AG04450 (cell line): ENCODE measurements around the gene MYBBP1A. TPM values are rescaled to one million over a fixed set of nuclear protein-coding genes. Genes with fewer than 3 reads are reported as not detected.

Experiments used
- CTCF ChIA-PET: fragments of 300-600, 350-600 bp; formaldehyde crosslinking; extraction: SDS; loops from one replicate; lab custom pipeline; 2022; ENCODE audit warnings: antibody characterized with exemption, inconsistent platforms; lab: Charles Lee
- POLR2A ChIA-PET: fragments of 350-600 bp; formaldehyde crosslinking; extraction: SDS; loops from one replicate; lab custom pipeline; 2021; ENCODE audit warnings: antibody characterized with exemption, inconsistent platforms; lab: Yijun Ruan, JAX
- DNase-seq: peaks from one replicate; pipeline ENCODE4 v3.0.0-alpha.2; 2011; ENCODE audit warnings: low read depth, low spot score
- H3K27ac ChIP-seq: one replicate; pipeline ENCODE4 v1.5.1; 2012; ENCODE audit warnings: low read depth, low read length, control low read depth
- H3K27me3 ChIP-seq: one replicate; pipeline ENCODE4 v1.6.0; 2012; ENCODE audit warnings: low read length; ENCODE audit not compliant: control insufficient read depth, insufficient read depth
- H3K4me3 ChIP-seq: 2 replicates; pipeline ENCODE4 v1.5.1; 2011; ENCODE audit warnings: mild to moderate bottlenecking, low read depth, low read length, control low read depth
- H3K9me3 ChIP-seq: 2 replicates; pipeline ENCODE4 v1.5.1; 2012; ENCODE audit warnings: low read length; ENCODE audit not compliant: control insufficient read depth, insufficient read depth
- CTCF ChIP-seq: IDR thresholded peaks from 2 replicates; pipeline ENCODE4 v1.5.1; 2011; ENCODE audit warnings: low read depth, low read length, control low read depth, inconsistent platforms
- polyA plus RNA-seq: library from polyadenylated mRNA; depleted of rRNA; stranded (reverse); fragments of >200 nt; gene quantifications from 2 replicates; pipeline ENCODE4 v1.2.3, GENCODE V29; 2011

Gene MYBBP1A
- polyA plus RNA-seq, 1 experiment: 12.5 TPM

GRCh38 chr17:4511199-4511932 is 43.8 kb downstream of the MYBBP1A start:
- no peak for TF ChIP-seq CTCF
- POLR2A ChIA-PET: no interaction called here
- H3K9me3 ChIP-seq: no peaks in the 10 kb centered on the region; the same call in 1 of the 2 replicates
- DNase-seq: no peak
- H3K27ac ChIP-seq: no peak overlapping the region
- H3K27me3 ChIP-seq: peaks cover 39% of the 10 kb centered on the region
- H3K4me3 ChIP-seq: no peak overlapping the region
- CTCF ChIA-PET: no interaction called here

- Histone ChIP-seq H3K27me3 (peaks cover 36% of the 10 kb centered on the region), H3K4me3 (no peak overlapping the region), H3K9me3 (no peaks in the 10 kb centered on the region; the same call in 1 of the 2 replicates), H3K27ac (no peak overlapping the region)
- no peak for DNase-seq
- TF ChIP-seq CTCF: no peak
- CTCF ChIA-PET: interaction anchor here (0.9 kb wide), 1 partner anchor 10 kb away, joined by 3 read pairs; no protein-coding TSS in a partner anchor
- POLR2A ChIA-PET: no interaction called here
Measured at GRCh38 chr17:4510618-4510941, 44.6 kb downstream of the MYBBP1A start.

- DNase-seq: no peak
- H3K4me3 ChIP-seq: no peak overlapping the region
- peaks cover 35% of the 10 kb centered on the region for H3K27me3 ChIP-seq
- ChIA-PET CTCF (interaction anchor here (0.9 kb wide), 1 partner anchor 9 kb away, joined by 3 read pairs; no protein-coding TSS in a partner anchor), POLR2A (no interaction called here)
- no peak for TF ChIP-seq CTCF
- H3K27ac ChIP-seq: no peak overlapping the region
- H3K9me3 ChIP-seq: no peaks in the 10 kb centered on the region; the same call in 1 of the 2 replicates
Measured at GRCh38 chr17:4509923-4510617, 45.1 kb downstream of the MYBBP1A start.

GRCh38 chr17:4509401-4509800 is 45.8 kb downstream of the MYBBP1A start:
- no peak for TF ChIP-seq CTCF
- H3K27ac ChIP-seq: no peak overlapping the region
- CTCF ChIA-PET: no interaction called here
- no peak overlapping the region for H3K4me3 ChIP-seq
- no peak for DNase-seq
- H3K9me3 ChIP-seq: no peaks in the 10 kb centered on the region; the same call in 1 of the 2 replicates
- peaks cover 35% of the 10 kb centered on the region for H3K27me3 ChIP-seq
- POLR2A ChIA-PET: no interaction called here

- Histone ChIP-seq H3K27me3 (peaks cover 38% of the 10 kb centered on the region), H3K9me3 (no peaks in the 10 kb centered on the region; the same call in 1 of the 2 replicates), H3K4me3 (no peak overlapping the region), H3K27ac (no peak overlapping the region)
- ChIA-PET POLR2A (no interaction called here), CTCF (no interaction called here)
- DNase-seq: no peak
- no peak for TF ChIP-seq CTCF
Measured at GRCh38 chr17:4508207-4508606, 47.0 kb downstream of the MYBBP1A start.
